ELF-1 (cell line): ENCODE data around the gene GAS6.
A peak's percentile ranks its signal among the peaks of the same experiment; 100 is the strongest.
"Not testable (repeated sequence)": the region's sequence is repeated elsewhere in the genome, so short reads cannot be mapped to it uniquely, and the experiment has no call there.

Experiments used
- DNase-seq: peaks from one replicate; pipeline ENCODE4 v3.0.0-alpha.2; 2016; ENCODE audit warnings: low read depth, low spot score

Gene GAS6

GRCh38 chr13:113792886-113793717 lies 70.8 kb downstream of the GAS6 start:
- DNase-seq = no peak

DNA sequence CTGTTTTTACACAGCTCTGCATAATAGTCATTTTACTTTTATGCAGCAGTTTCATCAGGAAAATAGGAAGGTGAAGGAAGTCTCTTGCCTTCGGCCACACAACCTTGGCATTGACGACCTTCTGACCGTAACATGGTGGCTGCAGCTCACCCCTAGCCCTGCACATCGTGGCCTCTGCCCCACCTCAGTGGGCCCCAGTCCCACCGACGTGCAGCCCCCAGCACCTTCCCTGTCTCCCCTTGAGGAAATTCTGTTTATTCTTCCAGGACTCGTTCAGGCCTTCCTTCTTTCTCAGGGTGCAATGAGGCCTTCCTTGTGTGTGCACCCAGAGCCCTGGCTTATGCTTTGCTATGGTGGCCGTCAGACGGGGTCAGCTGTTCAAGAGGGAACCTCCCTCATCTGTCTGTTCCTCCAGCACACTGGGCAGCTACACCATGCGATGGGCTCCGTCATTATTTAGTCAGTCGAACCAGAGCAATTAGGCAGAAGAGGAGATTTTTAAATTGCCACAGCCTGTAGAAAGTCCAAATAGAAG lies 71.6 kb downstream of the GAS6 start:
- no peak for DNase-seq

- no peak for DNase-seq
Measured at GRCh38 chr13:113791761-113792160, 72.1 kb downstream of the GAS6 start.

DNA sequence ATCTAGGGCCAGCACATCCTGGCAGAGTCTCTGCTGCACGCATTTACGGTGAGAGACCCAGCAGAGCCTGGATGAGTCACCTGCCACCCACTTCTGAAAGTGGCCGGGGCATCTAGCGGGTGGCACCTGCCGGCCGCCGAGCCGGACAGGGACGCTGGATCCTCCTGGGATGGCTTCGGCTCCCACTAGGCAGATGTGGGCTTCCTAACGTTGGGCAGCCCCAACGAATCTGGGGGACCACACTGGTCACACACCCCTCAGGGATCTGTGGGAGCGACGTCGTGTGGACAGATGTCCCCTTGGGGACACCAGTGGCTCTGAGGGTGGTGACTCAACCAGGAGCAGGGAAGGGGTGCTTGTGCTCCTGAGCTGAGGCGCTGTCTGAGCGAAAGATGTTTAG lies 72.7 kb downstream of the GAS6 start:
- DNase-seq = no peak

DNA sequence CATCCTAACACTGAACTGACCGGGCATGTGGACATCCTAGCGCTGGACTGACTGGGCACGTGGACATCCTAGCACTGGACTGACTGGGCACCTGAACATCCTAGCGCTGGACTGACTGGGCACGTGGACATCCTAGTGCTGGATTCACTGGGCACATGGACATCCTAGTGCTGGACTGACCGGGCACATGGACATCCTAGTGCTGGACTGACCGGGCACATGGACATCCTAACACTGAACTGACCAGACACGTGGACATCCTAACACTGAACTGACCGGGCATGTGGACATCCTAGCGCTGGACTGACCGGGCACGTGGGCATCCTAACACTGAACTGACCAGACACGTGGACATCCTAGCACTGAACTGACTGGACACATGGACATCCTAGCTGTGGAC lies 73.9 kb downstream of the GAS6 start:
- DNase-seq = not testable (repeated sequence)

DNA sequence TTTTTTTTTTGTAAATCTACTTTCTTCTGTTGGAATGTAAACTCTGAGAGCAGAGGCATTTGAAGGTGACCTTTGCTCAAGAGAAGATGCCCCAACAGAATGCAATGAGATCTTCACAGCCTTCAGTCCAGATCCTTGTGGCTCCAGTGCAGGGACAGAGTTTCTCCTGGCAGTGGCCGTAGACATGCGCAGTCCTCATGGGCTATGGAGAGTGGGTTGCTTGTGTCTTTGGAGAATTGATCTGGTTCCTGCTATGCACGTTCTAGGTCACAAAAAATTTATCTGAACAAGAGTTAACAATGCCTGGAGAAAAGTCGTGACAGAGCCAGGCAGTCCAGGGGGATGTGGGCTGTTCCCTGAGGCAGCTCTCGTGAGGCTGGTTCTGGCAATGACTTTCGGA lies 74.7 kb downstream of the GAS6 start:
- no peak for DNase-seq

DNA sequence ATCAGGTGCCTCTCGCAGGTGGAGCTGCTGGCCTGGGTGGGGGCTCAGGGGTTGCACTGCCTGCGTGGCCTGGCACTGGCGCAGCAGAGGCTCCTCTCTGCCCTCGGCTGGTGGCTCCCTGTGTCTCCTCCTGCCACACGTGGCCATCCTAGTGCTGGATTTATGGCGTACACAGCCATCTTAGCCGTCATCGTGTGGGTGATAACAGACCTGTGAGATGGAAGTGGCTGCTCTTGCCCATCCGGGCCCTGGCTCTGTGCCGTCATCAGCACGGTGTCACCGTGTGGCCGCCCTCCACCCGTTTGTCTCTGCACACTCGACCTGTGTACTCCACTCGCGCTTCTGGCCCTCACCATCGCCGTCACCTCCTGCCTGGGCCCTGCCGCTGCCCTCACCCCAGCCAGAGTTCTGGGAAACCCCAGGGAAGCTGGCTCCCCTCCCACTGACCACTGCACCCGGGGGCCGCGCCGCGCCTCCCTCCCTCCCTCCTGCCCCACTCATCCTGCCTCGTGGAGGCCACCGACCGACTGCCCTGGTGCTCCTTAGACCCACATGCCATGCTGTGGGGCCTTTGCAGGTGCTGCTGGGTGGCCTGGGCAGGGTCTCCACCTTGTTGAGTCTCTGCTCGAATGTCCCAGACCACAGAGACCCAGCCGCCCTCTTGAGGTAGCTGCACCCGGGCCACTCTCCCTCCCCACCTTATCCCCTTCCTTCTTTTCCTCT lies 75.3 kb downstream of the GAS6 start:
- DNase-seq = no peak

DNA sequence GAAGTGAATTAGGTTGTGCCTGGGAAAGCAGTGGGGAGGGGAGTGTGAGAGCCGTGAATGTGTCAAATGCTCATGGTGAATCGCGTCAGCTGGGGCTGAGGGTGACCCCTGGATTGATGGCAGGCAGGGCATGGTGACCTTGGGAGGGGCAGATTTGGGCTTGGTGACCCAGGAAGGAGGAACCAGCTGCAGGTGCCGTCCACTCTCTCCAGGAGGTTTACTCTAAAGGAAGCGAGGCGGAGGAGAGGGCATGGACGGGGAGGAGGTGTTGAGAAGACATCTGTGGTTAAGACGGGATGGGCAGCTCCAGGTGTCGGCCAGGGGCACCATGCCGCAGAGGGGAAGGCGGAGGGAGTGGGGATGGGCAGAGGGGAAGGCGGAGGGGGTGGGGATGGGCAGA lies 76.2 kb downstream of the GAS6 start:
- no peak for DNase-seq

- DNase-seq = no peak
Measured at GRCh38 chr13:113786262-113786841, 77.5 kb downstream of the GAS6 start.

- no peak for DNase-seq
Measured at GRCh38 chr13:113785051-113786010, 78.5 kb downstream of the GAS6 start.

DNA sequence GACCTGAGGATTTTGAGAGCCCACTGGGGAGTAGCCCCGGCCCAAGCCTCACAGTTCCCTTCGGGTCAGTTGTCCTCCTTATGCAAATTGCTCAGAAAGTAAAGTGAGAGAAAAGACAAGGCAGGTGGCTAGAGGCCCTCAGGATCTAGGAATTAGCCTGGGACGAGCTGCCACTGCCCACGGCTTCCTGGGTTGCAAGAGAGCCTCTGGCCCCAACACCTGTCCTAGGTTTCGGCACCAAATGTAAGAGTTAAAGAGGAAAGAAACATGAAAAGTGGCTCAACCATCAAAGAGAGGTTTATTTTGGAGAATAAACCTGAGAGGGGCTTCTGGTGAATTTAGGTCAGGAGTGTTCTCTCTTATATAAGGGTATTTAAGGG lies 79.2 kb downstream of the GAS6 start:
- DNase-seq = no peak

DNA sequence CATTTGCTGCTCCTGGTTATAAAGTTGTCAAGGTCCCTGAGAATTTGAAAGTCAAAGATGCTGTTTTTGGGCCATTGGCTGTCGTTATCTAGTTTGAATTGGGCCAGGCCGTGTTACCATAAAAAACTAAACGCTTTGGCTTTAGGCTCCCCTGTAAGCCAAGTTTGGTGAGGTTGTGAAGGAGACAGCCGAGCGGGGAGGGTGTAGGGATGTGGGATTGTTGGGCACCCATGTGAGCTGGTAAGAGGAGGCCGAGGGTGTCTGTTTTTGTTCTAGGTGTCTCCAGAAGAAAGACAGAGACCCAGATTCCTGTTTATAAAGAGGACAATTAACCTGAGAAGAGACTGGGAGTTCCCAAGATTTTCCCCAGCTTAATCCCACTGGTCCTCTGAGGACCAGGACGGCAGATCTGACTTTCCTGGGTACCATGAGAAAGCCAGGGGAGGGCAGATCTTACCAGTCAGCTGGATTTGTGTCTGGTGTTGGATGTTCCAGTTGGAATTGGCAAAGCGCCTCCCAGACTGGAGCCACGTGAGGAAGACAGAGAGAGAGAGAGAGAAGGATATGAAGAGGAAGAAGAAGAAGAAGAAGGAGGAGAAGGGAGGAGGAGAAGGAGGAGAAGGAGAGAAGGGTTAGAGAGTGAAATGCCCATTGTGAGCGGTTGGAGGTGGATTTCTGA lies 79.8 kb downstream of the GAS6 start:
- no peak for DNase-seq

DNA sequence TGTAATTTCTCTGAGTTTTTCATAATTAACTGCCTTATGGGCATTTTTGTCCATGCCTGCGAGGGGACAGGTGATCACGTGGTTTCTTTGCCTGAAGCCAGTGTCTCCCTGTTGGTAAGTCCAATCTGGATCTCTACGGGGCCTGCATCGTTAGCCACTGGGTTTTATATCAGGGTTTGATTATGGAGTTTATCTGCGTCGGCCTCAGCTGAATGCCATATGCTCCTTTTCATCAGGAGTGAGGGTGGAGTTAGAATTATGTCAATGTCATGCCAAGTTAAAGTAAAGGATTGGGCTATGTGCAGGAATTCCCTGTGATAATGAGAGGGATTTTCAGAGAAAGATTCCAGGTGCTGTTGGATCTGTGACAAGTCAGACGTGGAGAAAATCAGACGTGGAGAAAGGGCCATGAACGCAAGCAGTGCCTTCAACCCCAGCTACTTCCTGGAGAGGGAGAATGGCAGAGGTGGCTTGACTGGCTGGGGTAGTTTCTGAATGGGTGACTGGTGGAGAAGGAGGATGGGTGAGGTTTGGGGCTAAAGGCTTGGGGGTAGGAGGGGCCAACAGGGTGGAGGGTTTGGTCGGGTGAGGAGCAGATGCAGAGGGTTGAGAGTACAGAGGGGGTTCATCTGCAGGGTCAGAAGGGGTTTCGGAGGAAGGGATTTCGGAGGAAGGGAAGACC lies 80.5 kb downstream of the GAS6 start:
- no peak for DNase-seq

DNA sequence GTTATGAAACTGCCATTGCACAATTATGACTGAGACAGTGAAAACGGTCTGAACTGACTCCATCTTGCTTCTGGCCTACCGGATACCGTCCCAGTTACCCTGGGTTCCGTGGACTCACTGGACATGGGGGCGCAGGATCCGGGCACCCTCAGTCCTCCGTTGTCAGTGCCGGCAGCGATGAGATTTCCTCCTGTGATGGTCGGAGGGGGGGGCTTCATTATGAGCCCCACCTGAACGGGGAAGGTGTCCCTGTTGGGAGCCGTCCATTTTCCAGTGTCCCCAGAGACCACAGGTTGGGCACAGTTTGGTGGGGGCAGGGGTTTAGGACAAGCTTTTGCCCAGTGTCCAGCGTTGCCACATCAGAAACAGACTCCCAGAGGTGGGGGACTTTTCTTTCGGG lies 81.4 kb downstream of the GAS6 start:
- DNase-seq = no peak

- DNase-seq = no peak
Measured at GRCh38 chr13:113781571-113781970, 82.3 kb downstream of the GAS6 start.

- DNase-seq = peak; percentile 71
Measured at GRCh38 chr13:113777311-113778260, 86.3 kb downstream of the GAS6 start.

DNA sequence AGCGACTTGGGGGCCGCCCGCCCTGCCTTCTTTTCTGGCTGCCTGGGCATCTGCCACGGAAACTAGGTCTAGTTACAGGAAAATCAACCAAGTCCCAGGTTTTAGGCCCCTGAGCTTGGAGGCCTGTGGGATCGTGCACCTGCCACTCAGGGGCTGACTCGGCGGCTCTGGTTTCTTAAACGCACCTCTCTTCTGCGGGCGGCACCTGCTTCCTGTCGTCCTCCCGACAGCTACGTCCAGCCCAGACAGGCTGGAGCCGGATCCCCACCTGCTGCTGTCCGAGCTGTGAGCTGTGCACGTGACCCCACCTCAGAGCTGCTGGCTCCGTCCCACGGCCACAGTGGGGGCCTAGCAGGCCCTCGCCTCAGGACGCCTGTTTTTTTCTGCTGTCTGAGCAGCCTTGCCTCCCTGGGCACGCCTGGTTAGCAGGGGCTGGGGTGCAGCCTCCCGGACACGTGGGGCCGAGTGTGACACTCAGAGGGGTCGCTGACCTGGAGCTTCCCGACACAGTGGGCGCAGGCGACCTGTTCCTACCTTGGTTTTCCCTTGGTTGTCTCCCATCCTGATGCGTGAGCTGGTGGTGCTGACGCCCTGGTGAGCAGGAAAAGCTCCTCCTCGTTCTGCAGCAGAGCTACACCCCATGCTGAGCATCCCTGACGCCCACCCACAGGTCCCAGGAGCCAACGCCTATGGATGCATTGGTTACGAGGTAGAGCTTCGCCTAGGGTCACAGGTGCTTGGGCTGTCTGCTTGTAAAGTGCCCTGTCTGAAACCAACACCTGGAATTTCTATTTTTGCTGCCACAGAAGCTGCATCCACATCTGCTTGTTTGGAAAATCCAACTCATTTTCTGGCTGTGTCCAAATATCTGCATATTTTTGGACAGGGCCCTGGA lies 87.4 kb downstream of the GAS6 start:
- DNase-seq = no peak
